Upper lobe of left lung (tissue), 6 donors: ENCODE data around the gene TTI1. TPM values are rescaled to one million over a fixed set of nuclear protein-coding genes. Genes with fewer than 3 reads are reported as not detected.

Source experiments
- ATAC-seq, 2 donors: fragments of 200-7000 bp; cut with Tn5 transposase; one replicate each; pipeline ENCODE4 v1.9.1; 2022; ENCODE audit warnings: mild to moderate bottlenecking in 2 of 2, moderate library complexity in 2 of 2; ENCODE audit not compliant: low FRiP score in 2 of 2
- DNase-seq, 2 donors: peaks; one replicate each; pipeline ENCODE4 v3.0.0-alpha.2; 2019 to 2020
- H3K27ac ChIP-seq, 4 donors: fragments of 200-600 bp; sonication (generic); one replicate each; pipeline ENCODE4 v1.5.1; 2016 to 2019
- H3K27me3 ChIP-seq, 4 donors: fragments of 200-600 bp; sonication (generic); one replicate each; pipeline ENCODE4 v1.5.1; 2017 to 2019
- H3K36me3 ChIP-seq, 4 donors: fragments of 200-600 bp; sonication (generic); one replicate each; pipeline ENCODE4 v1.5.1; 2016 to 2019
- H3K4me1 ChIP-seq, 4 donors: fragments of 200-600 bp; sonication (generic); one replicate each; pipeline ENCODE4 v1.5.1; 2018 to 2019
- H3K4me3 ChIP-seq, 4 donors: fragments of 200-600 bp; sonication (generic); one replicate each; pipeline ENCODE4 v1.5.1; 2017 to 2019; ENCODE audit warnings: mild to moderate bottlenecking in 2 of 4, moderate library complexity in 1 of 4
- H3K9me3 ChIP-seq, 4 donors: fragments of 200-600 bp; sonication (generic); one replicate each; pipeline ENCODE4 v1.5.1; 2018 to 2019
- CTCF ChIP-seq, 6 experiments: fragments of 450-650 bp in 4 of 6; fragments of 200-600 bp in 2 of 6; sonication (generic) in 2 of 6; IDR thresholded peaks; one replicate each; pipeline ENCODE4 v1.5.1; 2016 to 2019; ENCODE audit warnings: antibody characterized with exemption in 6 of 6
- EP300 ChIP-seq, 4 donors: sonication (generic); formaldehyde crosslinking; IDR thresholded peaks; one replicate each; pipeline ENCODE4 v1.5.1; 2017; ENCODE audit warnings: antibody characterized with exemption in 4 of 4, control low read depth in 2 of 4
- POLR2A ChIP-seq, 4 donors: fragments of 450-650 bp; IDR thresholded peaks; one replicate each; pipeline ENCODE4 v1.5.1; 2016 to 2017; ENCODE audit warnings: antibody characterized with exemption in 4 of 4, mild to moderate bottlenecking in 2 of 4
- POLR2AphosphoS5 ChIP-seq, 2 donors: sonication (generic); formaldehyde crosslinking; IDR thresholded peaks; one replicate each; pipeline ENCODE4 v1.5.1; 2017; ENCODE audit warnings: antibody characterized with exemption in 2 of 2
- WGBS, 2 donors: methylation state at CpG; one replicate each; pipeline ENCODE4 v1.1.5; 2017 to 2018; 5-methylcytosine and 5-hydroxymethylcytosine counted together
- total RNA-seq, 6 donors: library from RNA; depleted of rRNA in 4 of 6; stranded (reverse); fragments of >200 nt in 4 of 6; gene quantifications; one replicate each; pipeline versions ENCODE4 v1.1.0 to v1.2.1, GENCODE V29; 2016 to 2021
- donor health status: DM: no; HTN: no; CAD: no; lungs with moderate emphysema.
- donor health status: DM: no; HTN: yes; CAD: no; lungs with severe emphysema.

The TTI1 gene
- total RNA-seq, 6 donors from 2014 or later: 11.2 to 30.4 (median 15.1) TPM

GRCh38 chr20:37986044-37986858, 47.0 kb downstream of the TTI1 start:
- Histone ChIP-seq H3K4me3 (no peak overlapping the region), H3K27me3 (no peaks in the 10 kb centered on the region), H3K27ac (peak overlapping the region; percentile 58 to 82 (median 74)), H3K4me1 (peaks cover 38 to 57% (median 46%) of the 10 kb centered on the region in 4 donors), H3K9me3 (no peaks in the 10 kb centered on the region), H3K36me3 (peaks cover 0 to 30% (median 13%) of the 10 kb centered on the region in 4 donors)
- no peak for ATAC-seq
- TF ChIP-seq EP300 (IDR thresholded peaks at IDR 0.05): no peak
- TF ChIP-seq POLR2A (IDR thresholded peaks at IDR 0.05): no peak
- TF ChIP-seq POLR2AphosphoS5 (IDR thresholded peaks at IDR 0.05): no peak
- TF ChIP-seq CTCF (IDR thresholded peaks at IDR 0.05): no peak
- no peak for DNase-seq
- WGBS, 2 donors: 74 to 76% methylated on average over 9 of the region's 9 CpGs

DNA sequence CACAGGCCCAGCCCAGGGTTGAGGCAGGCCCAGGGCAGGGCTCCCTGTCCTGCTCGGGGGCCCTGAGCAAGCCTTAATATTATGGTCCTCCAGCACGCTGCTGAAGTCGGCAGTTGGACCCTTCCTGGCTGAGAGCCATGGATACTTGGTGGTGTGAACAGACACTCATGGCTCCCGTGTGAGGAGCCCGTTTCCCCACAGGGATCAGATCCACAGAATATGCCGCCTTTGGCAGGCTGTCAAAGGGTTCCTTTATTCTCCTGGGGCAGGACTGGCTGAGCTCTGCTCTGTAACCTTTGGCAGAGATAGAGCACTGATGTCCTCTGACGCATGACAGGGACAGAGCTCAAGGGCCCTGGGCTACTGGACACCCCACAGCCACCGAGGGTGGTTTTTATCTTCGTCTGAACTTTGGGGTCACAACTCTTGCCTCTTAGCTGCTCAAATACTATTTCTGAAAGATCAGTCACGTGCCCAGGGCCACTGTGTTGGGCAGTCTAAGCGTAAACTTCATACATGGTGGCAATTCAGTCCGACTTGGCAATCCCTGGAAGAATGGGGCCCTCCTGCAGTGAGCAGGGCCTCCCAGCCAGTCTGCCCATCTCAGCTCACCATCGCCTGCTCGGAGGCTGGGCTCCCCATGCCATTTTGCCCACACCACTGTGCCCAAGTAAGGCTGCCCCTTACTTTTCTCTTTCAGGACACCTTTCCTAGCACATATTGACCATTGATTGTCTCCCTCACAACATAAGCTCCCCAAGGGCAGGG, 49.1 kb downstream of the TTI1 start:
- Histone ChIP-seq H3K36me3 (peaks cover 0 to 37% (median 13%) of the 10 kb centered on the region in 4 donors), H3K4me1 (peaks cover 21 to 37% (median 26%) of the 10 kb centered on the region in 4 donors), H3K4me3 (no peak overlapping the region), H3K27me3 (no peaks in the 10 kb centered on the region), H3K27ac (peak overlapping the region in 1 of 4 donors; percentile 14), H3K9me3 (no peaks in the 10 kb centered on the region)
- no peak for TF ChIP-seq EP300 (IDR thresholded peaks at IDR 0.05)
- no peak for TF ChIP-seq POLR2A (IDR thresholded peaks at IDR 0.05)
- no peak for TF ChIP-seq POLR2AphosphoS5 (IDR thresholded peaks at IDR 0.05)
- TF ChIP-seq CTCF (IDR thresholded peaks at IDR 0.05): no peak
- DNase-seq: no peak
- ATAC-seq: no peak
- WGBS, 2 donors: 78 to 82% methylated on average over 10 to 14 of the region's 14 CpGs

- ATAC-seq: no peak
- peaks cover 0 to 33% (median 13%) of the 10 kb centered on the region in 4 donors for H3K36me3 ChIP-seq
- H3K27ac ChIP-seq: peak overlapping the region in 1 of 4 donors; percentile 14
- H3K9me3 ChIP-seq: no peaks in the 10 kb centered on the region
- no peak overlapping the region for H3K4me3 ChIP-seq
- TF ChIP-seq POLR2A (IDR thresholded peaks at IDR 0.05): no peak
- TF ChIP-seq EP300 (IDR thresholded peaks at IDR 0.05): no peak
- no peak for TF ChIP-seq POLR2AphosphoS5 (IDR thresholded peaks at IDR 0.05)
- TF ChIP-seq CTCF (IDR thresholded peaks at IDR 0.05): no peak
- WGBS, 2 donors: 88 to 94% methylated on average over 12 to 13 of the region's 13 CpGs
- peak in 1 of 2 donors; percentile 46 for DNase-seq
- no peaks in the 10 kb centered on the region for H3K27me3 ChIP-seq
- peaks cover 15 to 28% (median 21%) of the 10 kb centered on the region in 4 donors for H3K4me1 ChIP-seq
These were observed 50.0 kb downstream of the TTI1 start for GRCh38 chr20:37983286-37983685.

DNA sequence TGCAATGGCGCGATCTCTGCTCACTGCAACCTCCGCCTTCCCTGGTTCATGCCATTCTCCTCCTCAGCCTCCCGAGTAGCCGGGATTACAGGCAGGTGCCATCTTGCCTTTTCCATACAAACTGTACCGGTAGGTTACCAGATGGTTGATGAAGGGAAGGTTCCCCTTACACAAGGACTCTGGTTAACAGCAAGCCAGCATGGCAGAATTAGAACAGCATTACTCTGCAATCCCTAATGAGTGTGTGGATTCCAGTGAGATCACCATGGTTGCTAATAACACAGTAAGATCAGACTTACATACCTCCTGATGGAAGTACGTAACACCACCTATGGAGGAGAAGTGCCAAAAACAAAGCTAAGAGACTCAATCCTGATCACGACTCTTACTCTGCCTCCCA, 51.7 kb downstream of the TTI1 start:
- Histone ChIP-seq H3K4me3 (no peak overlapping the region), H3K36me3 (peaks cover 0 to 32% (median 13%) of the 10 kb centered on the region in 4 donors), H3K9me3 (no peaks in the 10 kb centered on the region), H3K27ac (no peak overlapping the region), H3K27me3 (no peaks in the 10 kb centered on the region), H3K4me1 (peaks cover 0 to 13% (median 4%) of the 10 kb centered on the region in 4 donors)
- DNase-seq: no peak
- no peak for ATAC-seq
- 94 to 97% methylated on average over 8 of the region's 8 CpGs for WGBS, 2 donors
- TF ChIP-seq EP300 (IDR thresholded peaks at IDR 0.05) (no peak), POLR2AphosphoS5 (IDR thresholded peaks at IDR 0.05) (no peak), CTCF (IDR thresholded peaks at IDR 0.05) (no peak)
